ENCODE measurements around the gene MLST8.

MLST8 gene

DNA sequence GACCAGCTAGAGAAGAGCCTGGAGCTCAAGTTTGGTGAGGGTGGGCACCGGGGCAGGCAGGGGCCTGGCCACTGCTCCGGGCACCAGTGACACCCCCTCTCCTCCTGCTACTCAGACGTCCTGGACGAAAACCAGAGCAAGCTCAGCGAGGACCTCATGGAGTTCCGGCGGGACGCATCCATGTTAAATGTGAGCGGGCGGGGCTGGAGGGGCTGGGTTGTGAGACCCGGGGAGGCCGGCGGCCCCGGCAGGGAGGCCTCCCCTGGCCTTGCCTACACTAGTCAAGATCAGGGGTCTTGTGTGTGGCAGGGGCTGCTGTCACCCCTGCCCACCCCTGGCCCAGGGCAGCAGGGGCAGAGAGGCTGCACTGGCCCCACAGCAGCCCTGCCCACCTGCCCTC is 31.9 kb upstream of the MLST8 start:
- no peak for DNase-seq (ENCODE audit: low read depth, low spot score)

- no peak for DNase-seq (ENCODE audit: low read depth, low spot score)
Observed at GRCh38 chr16:2173916-2174315, 31.3 kb upstream of the MLST8 start.

GRCh38 chr16:2174396-2175131 is 30.7 kb upstream of the MLST8 start:
- no peak for DNase-seq (ENCODE audit: low read depth, low spot score)

DNA sequence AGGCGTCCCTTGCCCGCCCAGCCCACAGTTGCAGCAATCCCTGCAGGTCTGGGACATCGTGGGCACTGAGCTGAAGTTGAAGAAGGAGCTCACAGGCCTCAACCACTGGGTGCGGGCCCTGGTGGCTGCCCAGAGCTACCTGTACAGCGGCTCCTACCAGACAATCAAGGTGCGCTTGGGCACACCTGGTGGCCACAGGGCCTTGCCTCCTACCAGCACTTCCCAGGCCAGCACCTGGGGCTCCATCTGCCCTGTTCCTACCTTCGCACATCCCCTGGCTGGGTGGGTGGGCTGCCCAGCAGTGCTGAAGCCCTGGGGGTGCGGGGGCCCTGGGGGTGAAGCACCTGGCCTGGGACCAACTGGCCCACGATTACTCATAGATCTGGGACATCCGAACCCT is 29.8 kb upstream of the MLST8 start:
- DNase-seq (ENCODE audit: low read depth, low spot score) = no peak

DNA sequence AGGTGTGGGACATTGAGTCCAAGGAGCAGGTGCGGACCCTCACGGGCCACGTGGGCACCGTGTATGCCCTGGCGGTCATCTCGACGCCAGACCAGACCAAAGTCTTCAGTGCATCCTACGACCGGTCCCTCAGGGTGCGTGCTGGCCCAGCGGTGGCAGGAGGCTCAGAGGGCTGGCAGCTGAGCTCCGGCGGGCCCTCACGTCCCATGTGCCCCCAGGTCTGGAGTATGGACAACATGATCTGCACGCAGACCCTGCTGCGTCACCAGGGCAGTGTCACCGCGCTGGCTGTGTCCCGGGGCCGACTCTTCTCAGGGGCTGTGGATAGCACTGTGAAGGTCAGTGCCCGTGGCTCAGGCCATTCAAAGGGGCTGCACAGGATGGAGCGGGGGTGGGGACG is 29.2 kb upstream of the MLST8 start:
- DNase-seq (ENCODE audit: low read depth, low spot score) = no peak

- DNase-seq (ENCODE audit: low read depth, low spot score) = no peak
Observed at GRCh38 chr16:2177101-2177500, 28.2 kb upstream of the MLST8 start.

DNA sequence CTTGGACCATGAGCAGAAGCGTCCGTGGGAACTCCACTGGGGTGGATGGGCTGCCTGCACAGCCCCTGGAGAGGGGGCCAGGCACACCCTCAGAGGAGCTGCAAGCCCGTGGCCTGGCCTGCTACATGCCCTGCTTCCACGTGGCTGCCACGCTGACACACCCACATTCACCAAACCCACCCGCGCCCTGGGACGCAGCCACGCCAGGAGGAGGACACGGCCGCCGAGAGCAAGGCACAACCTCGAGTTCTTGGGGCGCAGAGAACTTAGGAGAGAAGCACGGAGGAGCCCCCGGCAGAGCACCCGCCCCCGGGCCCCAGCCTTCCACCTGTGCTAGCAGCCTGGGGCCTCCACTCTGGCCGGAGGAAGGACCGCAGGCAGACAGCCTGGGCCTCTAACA is 27.7 kb upstream of the MLST8 start:
- DNase-seq (ENCODE audit: low read depth, low spot score) = no peak

DNA sequence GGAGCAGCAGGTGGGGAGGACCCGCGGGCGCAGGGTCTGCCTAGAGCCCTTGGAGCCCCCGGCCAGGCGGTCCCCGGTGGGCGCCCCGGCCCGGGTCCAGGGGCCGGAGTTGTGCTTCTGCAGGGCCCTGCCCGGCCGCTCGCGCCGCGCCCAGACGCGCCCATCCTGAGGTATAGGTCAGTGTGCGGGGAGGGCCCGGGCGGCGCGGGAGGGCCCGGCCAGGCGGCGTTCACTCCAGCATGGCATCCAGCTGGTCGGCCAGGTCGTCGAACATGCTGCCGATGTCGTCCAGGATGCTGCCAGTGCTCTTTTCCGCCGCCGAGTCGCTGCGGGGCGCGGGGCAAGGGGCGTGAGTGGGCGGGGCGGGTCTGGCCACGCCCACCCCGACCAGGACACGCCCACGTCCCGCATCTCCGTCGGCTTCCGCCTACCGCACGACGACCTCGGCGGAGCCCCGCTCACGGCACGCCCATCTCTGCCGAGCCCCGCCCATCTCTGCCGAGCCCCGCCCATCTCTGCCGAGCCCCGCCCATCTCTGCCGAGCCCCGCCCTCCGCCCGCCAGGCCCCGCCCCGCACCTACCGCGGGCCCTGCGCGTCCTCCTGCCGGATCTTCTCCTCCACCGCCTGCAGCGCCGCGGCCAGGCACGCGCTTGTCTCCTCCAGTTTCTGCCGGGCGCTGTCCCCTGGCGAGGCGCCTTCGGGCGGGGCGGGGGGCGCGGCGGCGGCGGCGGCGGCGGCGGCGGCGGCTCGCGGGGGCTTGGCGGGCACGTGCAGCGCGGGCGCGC is 26.7 kb upstream of the MLST8 start:
- no peak for DNase-seq (ENCODE audit: low read depth, low spot score)

GRCh38 chr16:2179107-2179501 is 26.1 kb upstream of the MLST8 start:
- no peak for DNase-seq (ENCODE audit: low read depth, low spot score)

DNA sequence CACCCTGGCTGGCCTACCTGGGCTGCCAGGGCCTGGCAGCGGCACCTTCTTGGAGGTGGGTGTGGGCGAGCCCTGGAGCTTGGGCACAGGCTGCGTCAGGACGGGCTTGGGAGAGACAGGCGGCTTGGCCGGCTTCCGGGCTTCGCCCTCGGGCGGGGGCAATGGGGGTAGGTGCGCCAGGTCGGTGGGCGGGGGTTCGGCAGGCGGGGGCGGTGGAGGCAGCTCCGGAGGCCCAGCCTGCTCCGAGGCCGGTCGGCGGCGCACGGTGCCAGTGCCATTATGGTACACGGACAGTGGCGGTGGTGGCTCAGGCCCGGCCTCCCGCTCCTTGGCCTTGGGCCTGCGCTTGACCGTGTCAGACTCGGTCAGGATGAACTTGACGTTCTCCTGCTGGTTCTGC is 25.7 kb upstream of the MLST8 start:
- DNase-seq (ENCODE audit: low read depth, low spot score) = no peak

DNA sequence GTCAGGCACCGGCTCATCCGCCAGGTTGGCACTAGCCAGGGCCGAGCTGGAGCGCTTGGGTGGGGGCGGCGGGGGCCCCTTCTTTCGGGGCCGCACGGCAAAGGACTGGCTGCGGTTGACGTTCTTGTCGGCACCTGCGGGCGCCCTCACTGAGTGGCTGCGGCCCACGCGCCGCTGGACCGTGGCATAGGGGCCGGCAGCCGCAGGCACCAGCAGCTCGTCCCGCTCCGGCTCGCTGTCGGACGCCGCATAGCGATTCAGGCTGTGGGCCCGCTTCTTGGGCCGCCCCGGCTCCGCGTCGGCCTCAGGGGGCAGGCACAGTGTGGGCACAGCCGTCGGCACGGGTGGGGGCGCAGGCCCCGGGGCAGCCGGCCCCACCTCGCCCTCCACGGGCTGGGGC is 24.8 kb upstream of the MLST8 start:
- DNase-seq (ENCODE audit: low read depth, low spot score) = no peak

GRCh38 chr16:2180962-2181923 is 24.0 kb upstream of the MLST8 start:
- DNase-seq (ENCODE audit: low read depth, low spot score) = no peak

DNA sequence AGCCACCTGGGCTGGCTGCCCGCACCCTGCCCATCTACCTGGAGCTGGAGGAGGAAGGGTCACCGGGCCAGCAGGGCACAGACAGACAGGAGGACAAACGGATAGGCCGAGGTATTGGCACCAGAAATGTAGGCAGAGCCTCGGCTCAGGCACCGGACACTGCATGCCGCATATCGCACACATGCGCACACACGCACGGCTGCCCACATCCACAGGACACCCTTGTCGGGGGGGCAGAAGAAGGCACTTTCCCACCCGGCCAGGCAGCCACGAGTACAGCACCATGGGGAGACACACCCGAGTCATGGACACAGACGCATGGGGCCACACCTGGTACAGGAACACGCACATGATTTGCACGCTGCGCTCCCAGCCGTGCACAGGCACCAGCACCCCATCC is 23.3 kb upstream of the MLST8 start:
- no peak for DNase-seq (ENCODE audit: low read depth, low spot score)

DNA sequence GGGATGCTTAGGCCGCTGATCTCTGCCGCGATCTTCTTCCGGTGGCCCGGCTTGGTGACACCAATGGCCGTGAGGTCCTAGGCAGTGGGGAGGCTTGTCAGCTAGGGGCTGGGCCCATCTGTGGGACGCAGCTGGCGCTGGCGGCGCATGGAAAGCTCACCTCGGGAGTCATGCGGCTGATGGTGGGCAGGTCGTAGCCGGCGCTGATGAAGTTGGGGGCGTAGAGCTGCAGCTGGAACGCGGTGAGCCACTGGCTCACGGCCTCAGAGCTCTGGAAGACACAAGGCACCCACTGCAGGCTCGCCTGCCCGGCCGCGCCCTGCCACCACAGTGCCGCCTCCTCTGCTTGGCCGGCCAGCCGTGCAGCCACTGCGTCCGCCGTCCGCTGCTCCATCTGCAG is 21.6 kb upstream of the MLST8 start:
- DNase-seq (ENCODE audit: low read depth, low spot score) = no peak

DNA sequence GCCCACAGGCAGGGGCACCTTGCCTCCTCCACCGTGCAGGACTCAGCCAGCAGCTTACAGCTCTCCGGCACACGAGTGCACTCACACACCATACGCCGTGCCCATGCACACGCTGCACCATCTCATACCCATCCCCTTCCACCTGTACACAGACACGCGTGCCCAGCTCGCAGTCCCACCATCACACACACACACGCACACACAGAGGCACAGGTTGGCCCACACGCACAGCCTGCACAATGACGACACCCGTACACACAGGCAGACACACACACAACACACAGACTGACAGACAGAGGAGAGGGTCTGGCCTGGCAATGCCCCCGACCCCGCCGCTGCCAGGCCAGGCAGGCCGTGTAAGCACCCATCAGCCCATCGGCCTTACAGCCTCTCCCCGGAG is 20.9 kb upstream of the MLST8 start:
- DNase-seq (ENCODE audit: low read depth, low spot score) = no peak

GRCh38 chr16:2184962-2185361 is 20.3 kb upstream of the MLST8 start:
- no peak for DNase-seq (ENCODE audit: low read depth, low spot score)

DNA sequence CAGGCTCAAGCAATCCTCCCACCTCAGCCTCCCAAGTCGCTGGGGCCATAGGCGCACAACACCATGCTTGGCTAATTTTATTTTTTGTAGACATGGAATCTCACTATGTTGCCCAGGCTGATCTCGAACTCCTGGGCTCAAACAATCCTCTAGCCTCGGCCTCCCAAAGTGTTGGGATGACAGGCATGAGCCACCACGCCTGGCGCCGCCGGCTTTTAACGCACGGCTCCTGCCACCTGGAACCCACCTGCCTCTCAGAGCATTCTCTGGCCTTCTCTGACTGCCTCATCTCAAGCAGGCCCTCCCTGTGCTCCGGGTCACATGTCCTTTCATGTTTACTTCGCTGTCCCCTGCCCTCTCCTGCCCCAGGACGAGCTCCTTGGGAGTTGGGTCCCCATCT is 19.2 kb upstream of the MLST8 start:
- no peak for DNase-seq (ENCODE audit: low read depth, low spot score)

- DNase-seq (ENCODE audit: low read depth, low spot score) = no peak
Observed at GRCh38 chr16:2186505-2186904, 18.7 kb upstream of the MLST8 start.

GRCh38 chr16:2187212-2187611 is 18.0 kb upstream of the MLST8 start:
- no peak for DNase-seq (ENCODE audit: low read depth, low spot score)

DNA sequence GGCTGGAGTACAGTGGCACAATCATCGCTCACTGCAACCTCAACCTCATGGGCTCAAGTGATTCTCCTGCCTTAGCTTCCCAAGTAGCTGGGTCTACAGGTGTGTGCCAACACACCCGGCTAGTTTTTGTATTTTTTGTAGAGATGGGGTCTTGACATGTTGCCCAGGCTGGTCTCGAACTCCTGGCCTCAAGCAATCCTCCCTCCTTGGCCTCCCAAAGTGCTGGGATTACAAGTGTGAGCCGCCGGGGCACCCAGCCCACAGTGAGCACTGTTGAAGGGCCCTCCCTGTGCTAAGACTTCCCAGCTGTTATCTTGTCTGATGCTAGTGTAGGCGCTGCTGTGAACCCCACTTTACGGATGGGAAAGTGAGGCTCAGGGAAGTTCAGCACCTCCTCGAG is 16.9 kb upstream of the MLST8 start:
- DNase-seq (ENCODE audit: low read depth, low spot score) = no peak

DNA sequence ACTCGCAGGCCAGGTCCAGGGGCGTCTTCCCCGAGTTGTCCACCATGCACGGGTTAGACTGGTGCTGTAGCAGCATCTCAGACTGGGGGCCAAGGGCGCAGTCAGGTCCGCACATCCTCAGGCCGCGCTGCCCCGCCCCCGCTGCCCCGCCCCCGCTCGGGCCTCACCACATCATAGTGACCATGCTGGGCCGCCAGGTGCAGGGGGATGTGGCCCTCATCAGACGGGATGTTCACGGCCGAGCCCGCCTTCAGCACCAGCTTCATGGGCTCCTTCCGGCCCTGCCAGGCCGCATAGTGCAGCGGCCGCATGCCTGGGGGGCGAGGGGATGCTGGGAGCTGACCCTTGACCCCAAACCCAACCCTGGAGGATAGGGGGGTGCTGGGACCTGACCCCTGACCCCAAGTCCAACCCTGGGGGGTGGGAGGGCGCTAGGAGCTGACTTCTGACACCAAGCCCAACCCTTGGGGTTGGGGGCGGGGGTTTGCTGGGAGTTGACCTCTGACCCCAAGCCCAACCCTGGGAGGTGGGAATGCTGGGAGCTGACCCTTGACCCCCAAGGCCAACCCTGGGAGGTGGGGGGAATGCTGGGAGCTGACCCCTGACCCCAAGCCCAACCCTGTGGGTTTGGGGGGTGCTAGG is 15.9 kb upstream of the MLST8 start:
- no peak for DNase-seq (ENCODE audit: low read depth, low spot score)
